ENCODE results near the gene ACOXL. TPM values are rescaled to one million over a fixed set of nuclear protein-coding genes. Genes with fewer than 3 reads are reported as not detected.

The ACOXL gene
- total and polyA plus RNA-seq, 4 donors: 4.4 to 32.8 (median 12.2) TPM

DNA sequence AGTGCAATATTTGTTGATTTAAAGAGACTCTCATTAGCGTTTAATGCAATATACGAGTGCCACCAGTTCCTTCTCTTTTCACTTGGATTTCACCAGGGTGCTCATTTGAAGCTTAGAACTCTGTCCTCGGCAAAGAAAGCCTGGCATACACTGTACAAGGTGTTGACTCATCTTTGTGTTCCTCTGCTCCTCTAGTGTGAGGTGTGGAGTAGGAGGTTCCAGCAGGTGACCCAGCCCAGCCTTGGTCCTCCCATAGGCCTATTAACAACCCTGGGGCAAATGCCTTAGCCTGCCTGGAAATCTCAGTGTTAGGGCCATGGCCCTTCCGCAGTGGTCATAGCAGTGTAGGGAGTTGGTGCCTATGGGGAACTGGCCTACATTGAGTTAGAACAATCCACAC, 408.4 kb downstream of the ACOXL start:
- Histone ChIP-seq H3K27me3 (ENCODE audit: control insufficient read depth in 3 of 3, insufficient read depth in 3 of 3, low read length in 2 of 3) (no peaks in the 10 kb centered on the region), H3K9ac (ENCODE audit: insufficient read depth in 1 of 2, low read length in 2 of 2) (no peak overlapping the region), H3K9me3 (ENCODE audit: control insufficient read depth in 4 of 4, insufficient read depth in 3 of 4, low read length in 3 of 4) (peaks cover 0 to 2% (median 0%) of the 10 kb centered on the region in 4 donors), H3K4me3 (no peak overlapping the region), H3K27ac (ENCODE audit: low read depth in 1 of 2, low read length in 1 of 2) (no peak overlapping the region), H3K4me1 (ENCODE audit: control insufficient read depth in 5 of 5, insufficient read depth in 5 of 5, low read length in 5 of 5) (peaks cover 0 to 9% (median 4%) of the 10 kb centered on the region in 5 donors), H3K36me3 (ENCODE audit: control insufficient read depth in 4 of 4, insufficient read depth in 4 of 4, low read length in 4 of 4) (peaks cover 0 to 27% (median 17%) of the 10 kb centered on the region in 4 donors)
- ATAC-seq (ENCODE audit: insufficient read depth, low FRiP score) (no peak), DNase-seq (no peak)
- TF ChIP-seq, protein P1, sequence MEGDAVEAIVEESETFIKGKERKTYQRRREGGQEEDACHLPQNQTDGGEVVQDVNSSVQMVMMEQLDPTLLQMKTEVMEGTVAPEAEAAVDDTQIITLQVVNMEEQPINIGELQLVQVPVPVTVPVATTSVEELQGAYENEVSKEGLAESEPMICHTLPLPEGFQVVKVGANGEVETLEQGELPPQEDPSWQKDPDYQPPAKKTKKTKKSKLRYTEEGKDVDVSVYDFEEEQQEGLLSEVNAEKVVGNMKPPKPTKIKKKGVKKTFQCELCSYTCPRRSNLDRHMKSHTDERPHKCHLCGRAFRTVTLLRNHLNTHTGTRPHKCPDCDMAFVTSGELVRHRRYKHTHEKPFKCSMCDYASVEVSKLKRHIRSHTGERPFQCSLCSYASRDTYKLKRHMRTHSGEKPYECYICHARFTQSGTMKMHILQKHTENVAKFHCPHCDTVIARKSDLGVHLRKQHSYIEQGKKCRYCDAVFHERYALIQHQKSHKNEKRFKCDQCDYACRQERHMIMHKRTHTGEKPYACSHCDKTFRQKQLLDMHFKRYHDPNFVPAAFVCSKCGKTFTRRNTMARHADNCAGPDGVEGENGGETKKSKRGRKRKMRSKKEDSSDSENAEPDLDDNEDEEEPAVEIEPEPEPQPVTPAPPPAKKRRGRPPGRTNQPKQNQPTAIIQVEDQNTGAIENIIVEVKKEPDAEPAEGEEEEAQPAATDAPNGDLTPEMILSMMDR (IDR thresholded peaks at IDR 0.05; ENCODE audit: control extremely low read depth, extremely low read depth): no peak
- WGBS, 2 donors: 97 to 99% methylated on average over 4 of the region's 4 CpGs

DNA sequence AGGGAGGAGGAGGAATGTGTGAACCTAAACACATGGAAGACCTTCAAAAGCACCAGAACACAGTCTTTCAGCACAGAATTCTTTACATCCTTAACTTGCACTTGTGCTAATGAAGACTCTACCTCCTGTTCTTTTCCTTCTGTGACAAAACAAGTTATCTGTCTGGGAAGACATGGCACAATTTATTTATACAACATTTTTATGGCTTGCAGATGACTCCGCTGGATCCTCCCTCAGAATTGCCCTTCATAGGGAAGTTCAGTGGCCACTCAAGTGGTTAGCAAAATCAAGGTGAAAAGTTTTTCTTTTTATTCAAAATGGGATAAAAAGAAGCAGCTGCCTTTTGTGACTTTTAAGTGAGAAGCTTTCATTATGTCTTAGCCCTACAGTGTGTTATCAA, 409.7 kb downstream of the ACOXL start:
- no peaks in the 10 kb centered on the region for H3K27me3 ChIP-seq (ENCODE audit: control insufficient read depth in 3 of 3, insufficient read depth in 3 of 3, low read length in 2 of 3)
- 89 to 96% methylated on average over 1 of the region's 1 CpG for WGBS, 2 donors
- no peak for ATAC-seq (ENCODE audit: insufficient read depth, low FRiP score)
- H3K9me3 ChIP-seq (ENCODE audit: control insufficient read depth in 4 of 4, insufficient read depth in 3 of 4, low read length in 3 of 4): peaks cover 0 to 2% (median 0%) of the 10 kb centered on the region in 4 donors
- no peak overlapping the region for H3K27ac ChIP-seq (ENCODE audit: low read depth in 1 of 2, low read length in 1 of 2)
- DNase-seq: no peak
- no peak overlapping the region for H3K4me3 ChIP-seq
- peaks cover 0 to 23% (median 13%) of the 10 kb centered on the region in 4 donors for H3K36me3 ChIP-seq (ENCODE audit: control insufficient read depth in 4 of 4, insufficient read depth in 4 of 4, low read length in 4 of 4)
- no peak overlapping the region for H3K9ac ChIP-seq (ENCODE audit: insufficient read depth in 1 of 2, low read length in 2 of 2)
- H3K4me1 ChIP-seq (ENCODE audit: control insufficient read depth in 5 of 5, insufficient read depth in 5 of 5, low read length in 5 of 5): peaks cover 0 to 9% (median 4%) of the 10 kb centered on the region in 5 donors
- TF ChIP-seq, protein P1 (IDR thresholded peaks at IDR 0.05; ENCODE audit: control extremely low read depth, extremely low read depth): no peak

DNA sequence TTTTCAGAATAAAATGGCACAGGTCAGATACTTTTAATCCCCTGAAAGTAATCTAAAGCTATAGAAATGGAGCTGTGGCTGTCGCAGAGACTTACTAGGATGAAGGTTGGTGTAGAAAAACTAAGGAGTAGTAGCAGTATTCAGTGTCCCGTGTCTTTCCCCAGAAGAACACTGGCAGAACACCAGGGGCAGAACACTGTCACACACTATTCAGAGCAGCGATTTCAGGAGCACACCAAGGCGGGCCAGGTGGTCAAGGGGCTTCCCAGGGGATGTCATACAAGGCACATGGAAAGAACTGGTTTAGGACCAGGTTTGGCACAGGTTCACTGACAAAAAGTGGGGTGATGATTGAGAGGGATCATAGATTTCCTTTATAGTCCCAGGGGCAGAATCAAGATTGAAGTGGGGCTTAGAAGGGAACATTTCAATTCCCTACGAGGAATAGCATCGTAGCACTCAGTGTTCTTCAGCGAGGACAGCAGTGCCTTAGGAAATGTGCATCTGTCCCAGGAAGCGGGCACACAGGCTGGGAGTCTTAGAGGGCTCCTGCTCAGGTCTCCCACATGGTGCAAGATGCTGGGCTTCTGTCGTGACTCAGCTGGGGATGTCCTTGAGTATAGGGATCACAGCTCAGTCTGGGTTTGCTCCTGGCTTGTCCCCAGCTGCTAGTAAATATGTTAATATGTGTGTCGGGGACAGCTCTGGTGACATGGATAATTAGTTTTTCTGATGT, 410.9 kb downstream of the ACOXL start:
- TF ChIP-seq, protein P1 (IDR thresholded peaks at IDR 0.05; ENCODE audit: control extremely low read depth, extremely low read depth): no peak

More for the DNA sequence above, 410.9 kb downstream of the ACOXL start:
- peaks cover 2 to 10% (median 4%) of the 10 kb centered on the region in 5 donors for H3K4me1 ChIP-seq (ENCODE audit: control insufficient read depth in 5 of 5, insufficient read depth in 5 of 5, low read length in 5 of 5)
- no peak overlapping the region for H3K4me3 ChIP-seq
- WGBS, 2 donors: 95 to 97% methylated on average over 10 of the region's 10 CpGs
- H3K27me3 ChIP-seq (ENCODE audit: control insufficient read depth in 3 of 3, insufficient read depth in 3 of 3, low read length in 2 of 3): no peaks in the 10 kb centered on the region
- no peak overlapping the region for H3K27ac ChIP-seq (ENCODE audit: low read depth in 1 of 2, low read length in 1 of 2)
- ATAC-seq (ENCODE audit: insufficient read depth, low FRiP score): no peak
- no peak overlapping the region for H3K9ac ChIP-seq (ENCODE audit: insufficient read depth in 1 of 2, low read length in 2 of 2)
- no peak for DNase-seq
- peaks cover 0 to 2% (median 0%) of the 10 kb centered on the region in 4 donors for H3K9me3 ChIP-seq (ENCODE audit: control insufficient read depth in 4 of 4, insufficient read depth in 3 of 4, low read length in 3 of 4)
- H3K36me3 ChIP-seq (ENCODE audit: control insufficient read depth in 4 of 4, insufficient read depth in 4 of 4, low read length in 4 of 4): peaks cover 0 to 23% (median 13%) of the 10 kb centered on the region in 4 donors

Data from lung (tissue), 12 donors.